Activated B cell treated with CpG ODN at 0.5 μM for 24 hours (primary cell): ENCODE measurements around the gene UBASH3A. TPM values are rescaled to one million over a fixed set of nuclear protein-coding genes. Genes with fewer than 3 reads are reported as not detected.

Experiments
- ATAC-seq: fragments of 200-7000 bp; cut with Tn5 transposase; one replicate; pipeline ENCODE4 v1.10.0; 2021; ENCODE audit warnings: low read depth, mild to moderate bottlenecking, moderate library complexity
- CTCF ChIA-PET: fragments of 350-600 bp; sonication (Branson Sonifier 250); formaldehyde crosslinking; loops from one replicate; lab custom pipeline; 2021; ENCODE audit warnings: antibody characterized with exemption; lab: Charles Lee
- POLR2A ChIA-PET: fragments of 350-600 bp; sonication (Branson Sonifier 250); formaldehyde crosslinking; loops from one replicate; lab custom pipeline; 2021; ENCODE audit warnings: antibody characterized with exemption; lab: Charles Lee
- DNase-seq: peaks from one replicate; pipeline ENCODE4 v3.0.0; 2022
- H3K27ac Mint-ChIP-seq: one replicate; pipeline ENCODE4 v1.8.0; 2020; ENCODE audit warnings: mixed read lengths
- H3K27me3 Mint-ChIP-seq: one replicate; pipeline ENCODE4 v1.8.0; 2021; ENCODE audit warnings: mixed read lengths
- H3K36me3 Mint-ChIP-seq: one replicate; pipeline ENCODE4 v1.8.0; 2021; ENCODE audit warnings: low read depth, mixed read lengths
- H3K4me1 Mint-ChIP-seq: one replicate; pipeline ENCODE4 v1.8.0; 2021; ENCODE audit warnings: mixed read lengths
- H3K4me3 Mint-ChIP-seq: one replicate; pipeline ENCODE4 v1.8.0; 2020; ENCODE audit warnings: mild to moderate bottlenecking, mixed read lengths
- H3K9me3 Mint-ChIP-seq: one replicate; pipeline ENCODE4 v1.8.0; 2020; ENCODE audit warnings: mixed read lengths
- CTCF ChIP-seq: fragments of 200-600 bp; IDR thresholded peaks from one replicate; pipeline ENCODE4 v1.8.0; 2022; ENCODE audit warnings: antibody characterized with exemption, mild to moderate bottlenecking
- intact Hi-C: fragments of 100-400 bp; cut with micrococcal nuclease; formaldehyde crosslinking; loops from one replicate; pipeline ENCODE4 v1.15.1; 2024
- total RNA-seq: library from RNA; stranded (reverse); gene quantifications from 2 replicates; pipeline ENCODE4 v1.2.3, GENCODE V29; 2022

Gene UBASH3A
- total RNA-seq, 1 donor from 2014 or later = not detected

- ChIA-PET POLR2A (no interaction called here), CTCF (no interaction called here)
- peaks cover 27% of the 10 kb centered on the region for H3K27me3 Mint-ChIP-seq
- H3K9me3 Mint-ChIP-seq = no peaks in the 10 kb centered on the region
- no peaks in the 10 kb centered on the region for H3K36me3 Mint-ChIP-seq
- peaks cover 29% of the 10 kb centered on the region for H3K4me1 Mint-ChIP-seq
- intact Hi-C loops = no loop called here
- ATAC-seq (peak; percentile 65), DNase-seq (no peak)
- no peak for TF ChIP-seq CTCF
- H3K27ac Mint-ChIP-seq = peak overlapping the region; percentile 64
- no peak overlapping the region for H3K4me3 Mint-ChIP-seq
Measured at GRCh38 chr21:42424914-42425541, 21.3 kb downstream of the UBASH3A start.

- ATAC-seq (no peak), DNase-seq (no peak)
- no peak for TF ChIP-seq CTCF
- CTCF ChIA-PET = no interaction called here
- intact Hi-C loops = no loop called here
- no peaks in the 10 kb centered on the region for H3K9me3 Mint-ChIP-seq
- POLR2A ChIA-PET = interaction anchor here (0.5 kb wide), 1 partner anchor 1597 kb away, joined by 9 read pairs; no protein-coding TSS in a partner anchor
- H3K36me3 Mint-ChIP-seq = no peaks in the 10 kb centered on the region
- H3K4me1 Mint-ChIP-seq = peaks cover 29% of the 10 kb centered on the region
- H3K4me3 Mint-ChIP-seq = no peak overlapping the region
- peaks cover 27% of the 10 kb centered on the region for H3K27me3 Mint-ChIP-seq
- H3K27ac Mint-ChIP-seq = no peak overlapping the region
Measured at GRCh38 chr21:42425591-42425990, 21.9 kb downstream of the UBASH3A start.

- no peak for TF ChIP-seq CTCF
- intact Hi-C loops = no loop called here
- Mint-ChIP-seq H3K27me3 (peaks cover 27% of the 10 kb centered on the region), H3K4me3 (no peak overlapping the region), H3K27ac (no peak overlapping the region), H3K4me1 (peaks cover 29% of the 10 kb centered on the region), H3K36me3 (no peaks in the 10 kb centered on the region), H3K9me3 (no peaks in the 10 kb centered on the region)
- DNase-seq (no peak), ATAC-seq (no peak)
- POLR2A ChIA-PET = no interaction called here
- CTCF ChIA-PET = no interaction called here
Measured at GRCh38 chr21:42426424-42426823, 22.7 kb downstream of the UBASH3A start.

GRCh38 chr21:42426876-42427480 lies 23.3 kb downstream of the UBASH3A start:
- Mint-ChIP-seq H3K27me3 (peaks cover 31% of the 10 kb centered on the region), H3K4me3 (no peak overlapping the region), H3K27ac (no peak overlapping the region), H3K9me3 (peaks cover 2% of the 10 kb centered on the region), H3K36me3 (no peaks in the 10 kb centered on the region), H3K4me1 (peaks cover 29% of the 10 kb centered on the region)
- no peak for ATAC-seq
- no peak for DNase-seq
- no peak for TF ChIP-seq CTCF
- CTCF ChIA-PET = no interaction called here
- intact Hi-C loops = no loop called here
- POLR2A ChIA-PET = no interaction called here

GRCh38 chr21:42427809-42428419 lies 24.2 kb downstream of the UBASH3A start:
- peaks cover 29% of the 10 kb centered on the region for H3K4me1 Mint-ChIP-seq
- no peak overlapping the region for H3K4me3 Mint-ChIP-seq
- peaks cover 28% of the 10 kb centered on the region for H3K27me3 Mint-ChIP-seq
- no peak overlapping the region for H3K27ac Mint-ChIP-seq
- peaks cover 10% of the 10 kb centered on the region for H3K9me3 Mint-ChIP-seq
- no peaks in the 10 kb centered on the region for H3K36me3 Mint-ChIP-seq
- DNase-seq (no peak), ATAC-seq (no peak)
- CTCF ChIA-PET = no interaction called here
- no peak for TF ChIP-seq CTCF
- POLR2A ChIA-PET = no interaction called here
- intact Hi-C loops = no loop called here
